LNCAP (cell line): Measurements from ENCODE around the gene AKT2.

ENCODE experiments used
- TF ChIP-seq, protein P1 (sequence below): fragments of 450-650 bp; IDR thresholded peaks from 2 replicates; pipeline ENCODE4 v1.5.1; 2017; ENCODE audit warnings: mild to moderate bottlenecking

The AKT2 gene

DNA sequence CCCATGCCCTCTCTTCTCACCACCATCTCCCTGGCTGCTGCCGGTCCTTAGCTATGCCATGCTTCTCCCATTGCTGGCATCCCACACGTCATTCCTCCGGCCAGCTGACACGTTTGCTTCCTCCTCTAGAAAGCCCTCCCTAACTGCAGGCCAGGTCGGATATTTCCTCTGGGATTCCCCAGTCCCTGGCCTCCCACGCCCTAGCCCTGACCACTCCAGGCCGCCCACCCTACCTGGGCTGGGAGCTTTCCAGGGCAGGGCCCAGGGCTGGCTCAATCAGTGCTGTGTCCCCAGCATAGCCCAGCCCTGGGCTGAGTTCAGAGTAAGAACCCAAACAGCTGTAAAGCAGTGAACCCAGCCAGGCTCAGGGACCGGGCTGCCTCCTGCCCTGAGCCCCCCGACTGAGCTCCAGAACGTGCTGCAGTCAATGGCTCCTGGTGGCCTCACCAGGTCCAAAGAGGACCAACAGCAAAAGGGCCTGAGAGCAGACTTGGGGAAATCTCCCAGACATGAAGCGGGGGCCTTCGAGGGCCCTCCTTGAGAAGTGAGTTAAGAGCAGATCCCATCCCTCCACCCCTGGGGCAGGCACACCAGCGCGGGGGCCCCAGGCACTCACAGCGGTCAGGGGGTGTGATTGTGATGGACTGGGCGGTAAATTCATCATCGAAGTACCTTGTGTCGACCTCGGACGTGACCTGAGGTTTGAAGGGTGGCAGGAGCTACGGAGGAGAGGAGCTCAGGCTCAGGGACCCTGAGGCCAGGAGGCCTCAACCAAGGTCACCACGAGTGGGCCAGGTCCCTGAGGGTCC is 50.5 kb downstream of the AKT2 start:
- TF ChIP-seq, protein P1, sequence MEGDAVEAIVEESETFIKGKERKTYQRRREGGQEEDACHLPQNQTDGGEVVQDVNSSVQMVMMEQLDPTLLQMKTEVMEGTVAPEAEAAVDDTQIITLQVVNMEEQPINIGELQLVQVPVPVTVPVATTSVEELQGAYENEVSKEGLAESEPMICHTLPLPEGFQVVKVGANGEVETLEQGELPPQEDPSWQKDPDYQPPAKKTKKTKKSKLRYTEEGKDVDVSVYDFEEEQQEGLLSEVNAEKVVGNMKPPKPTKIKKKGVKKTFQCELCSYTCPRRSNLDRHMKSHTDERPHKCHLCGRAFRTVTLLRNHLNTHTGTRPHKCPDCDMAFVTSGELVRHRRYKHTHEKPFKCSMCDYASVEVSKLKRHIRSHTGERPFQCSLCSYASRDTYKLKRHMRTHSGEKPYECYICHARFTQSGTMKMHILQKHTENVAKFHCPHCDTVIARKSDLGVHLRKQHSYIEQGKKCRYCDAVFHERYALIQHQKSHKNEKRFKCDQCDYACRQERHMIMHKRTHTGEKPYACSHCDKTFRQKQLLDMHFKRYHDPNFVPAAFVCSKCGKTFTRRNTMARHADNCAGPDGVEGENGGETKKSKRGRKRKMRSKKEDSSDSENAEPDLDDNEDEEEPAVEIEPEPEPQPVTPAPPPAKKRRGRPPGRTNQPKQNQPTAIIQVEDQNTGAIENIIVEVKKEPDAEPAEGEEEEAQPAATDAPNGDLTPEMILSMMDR = no peak

DNA sequence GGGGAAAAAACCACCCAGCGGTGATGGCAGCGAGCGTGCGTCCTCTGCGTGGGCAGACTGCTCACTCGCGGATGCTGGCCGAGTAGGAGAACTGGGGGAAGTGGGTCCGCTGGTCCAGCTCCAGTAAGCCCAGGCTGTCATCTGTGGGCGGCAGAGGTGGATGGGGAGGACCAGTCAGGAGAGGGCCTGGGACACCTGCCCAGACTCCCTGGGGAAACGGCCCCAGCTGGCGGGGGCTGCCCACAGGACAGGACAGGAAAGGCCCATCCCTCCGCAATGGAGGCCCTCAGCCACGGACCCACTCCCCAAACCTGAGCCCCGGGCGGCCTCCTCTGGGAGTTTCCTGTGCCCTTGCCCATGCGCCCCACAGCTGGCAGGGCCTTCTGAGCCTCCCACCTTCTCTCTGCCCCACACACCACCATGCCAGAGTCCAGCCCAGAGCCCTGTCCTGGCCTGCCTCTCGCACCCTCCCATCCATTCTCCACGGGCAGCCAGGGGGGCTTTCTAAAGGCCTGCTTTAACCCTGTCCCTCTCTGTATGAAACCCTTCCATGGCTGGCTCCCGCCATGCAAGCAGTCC is 51.2 kb downstream of the AKT2 start:
- TF ChIP-seq, protein P1 = no peak

DNA sequence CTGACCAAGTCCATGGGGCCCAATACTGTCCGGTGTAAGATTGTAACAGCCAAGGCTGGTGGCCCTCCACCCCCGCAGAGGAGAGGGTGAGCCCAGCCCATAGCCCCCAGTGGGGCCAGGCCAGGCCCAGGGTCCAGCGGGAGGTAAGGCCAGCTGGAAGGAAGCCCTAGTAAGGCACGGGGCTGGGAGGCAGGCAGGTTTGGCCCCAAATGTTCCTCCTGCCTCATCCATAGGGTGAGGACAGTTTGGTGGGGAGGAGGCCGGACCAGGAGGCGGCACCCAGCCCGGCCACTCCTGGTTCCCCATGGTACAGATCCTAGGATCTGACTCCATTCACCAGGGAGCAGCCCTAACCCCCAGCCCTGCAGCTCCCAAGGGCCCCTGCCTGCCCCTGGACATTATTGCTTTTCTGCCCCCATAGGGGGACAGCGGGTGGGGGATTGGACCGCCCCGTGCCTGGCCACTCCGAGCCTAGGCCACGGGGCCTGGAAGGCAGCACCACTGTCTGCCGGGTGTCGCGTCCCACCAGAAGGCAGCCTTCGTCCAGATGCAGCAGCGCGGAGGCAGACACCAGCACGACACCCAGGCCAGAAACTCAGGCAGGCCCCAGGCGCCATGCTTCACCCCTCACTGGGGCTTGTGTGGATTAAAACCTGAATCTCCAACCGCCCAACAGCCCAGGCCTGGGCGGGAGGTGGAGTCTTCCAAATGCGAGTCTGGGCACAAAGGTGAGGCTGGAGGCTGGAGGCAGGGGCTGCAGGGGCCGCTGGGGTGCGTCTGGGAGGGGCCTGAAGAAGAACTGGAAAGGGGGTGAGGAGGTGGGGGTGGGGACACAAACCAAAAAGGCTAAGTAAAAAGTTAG is 52.0 kb downstream of the AKT2 start:
- TF ChIP-seq, protein P1 = no peak

DNA sequence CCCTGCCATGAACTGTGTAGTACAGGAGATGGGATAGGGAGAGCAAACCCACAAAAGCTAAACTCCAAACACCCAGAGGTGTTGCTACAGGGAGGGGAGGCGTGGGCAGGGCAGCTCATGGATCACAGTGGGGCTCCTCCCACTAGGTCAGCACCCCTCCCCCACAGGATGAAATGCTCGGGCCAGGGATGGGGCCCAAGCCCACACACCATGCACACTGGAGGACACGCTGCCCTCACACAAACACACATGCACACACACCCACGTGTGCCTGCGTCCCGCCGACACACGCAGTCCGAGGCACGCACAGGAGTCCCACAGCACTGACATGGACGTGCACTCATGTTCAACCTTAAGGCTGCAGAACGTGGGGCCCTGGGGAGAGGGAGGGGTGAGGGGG is 52.7 kb downstream of the AKT2 start:
- TF ChIP-seq, protein P1 = no peak

DNA sequence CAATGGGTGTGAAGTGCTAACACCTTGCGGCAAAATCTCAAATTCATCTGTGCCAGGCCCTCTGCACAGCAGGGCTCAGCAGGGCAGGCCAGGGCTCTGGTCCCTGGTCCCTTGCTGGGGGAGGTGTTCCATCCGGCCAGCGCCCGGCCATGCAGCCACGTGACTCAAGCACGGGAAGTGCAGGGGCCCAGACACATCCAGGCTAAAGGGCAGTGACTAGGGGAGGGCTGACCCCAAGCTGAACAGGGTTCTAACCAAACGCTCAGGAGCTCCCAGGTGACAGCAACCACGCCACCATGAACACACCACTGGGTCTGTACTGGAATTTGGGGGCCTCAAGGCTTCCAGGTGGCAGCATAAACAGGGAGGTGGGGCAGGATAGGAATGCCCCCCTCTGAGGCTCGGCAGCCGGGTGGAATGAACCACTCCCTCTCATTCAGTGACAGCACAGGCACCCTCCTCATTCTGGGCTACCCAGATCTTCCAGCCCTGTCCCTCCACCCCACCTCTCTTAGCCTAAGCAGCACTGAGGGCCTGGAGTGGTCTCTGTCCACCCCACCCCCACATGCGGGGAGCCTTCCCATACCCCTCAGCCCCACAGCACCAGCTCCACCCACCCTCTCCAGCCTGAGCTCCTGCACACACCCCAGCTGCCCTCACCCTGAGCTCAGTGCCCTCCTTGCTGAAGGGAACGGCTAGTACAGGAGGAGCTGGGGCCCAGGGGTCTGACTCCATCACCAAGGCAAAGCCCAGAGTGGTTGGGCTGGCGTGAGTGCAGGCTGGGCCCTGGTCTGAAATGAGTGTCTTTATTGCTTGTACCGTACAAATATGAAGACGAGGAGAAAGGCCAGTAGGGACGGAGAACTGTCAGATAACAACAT is 53.4 kb downstream of the AKT2 start:
- TF ChIP-seq, protein P1 = no peak

DNA sequence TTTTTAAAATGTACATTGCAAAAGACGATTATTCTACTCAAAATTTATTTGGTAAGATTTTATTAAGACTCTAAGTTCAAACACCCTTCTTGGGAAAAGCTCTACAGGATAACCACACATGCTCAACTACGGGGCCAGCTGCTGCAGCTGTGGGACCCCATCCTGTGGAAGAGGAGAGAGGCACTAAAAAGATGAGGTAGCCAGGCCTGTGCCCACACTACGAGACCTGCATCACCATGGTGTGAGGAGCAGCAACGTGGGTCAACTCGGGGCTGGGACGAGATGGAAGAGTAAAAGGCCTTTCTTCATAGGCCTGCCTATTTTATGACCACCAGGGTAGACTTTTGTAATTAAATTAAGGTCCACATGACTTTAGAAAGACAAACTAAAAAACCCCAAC is 54.1 kb downstream of the AKT2 start:
- TF ChIP-seq, protein P1 = no peak

DNA sequence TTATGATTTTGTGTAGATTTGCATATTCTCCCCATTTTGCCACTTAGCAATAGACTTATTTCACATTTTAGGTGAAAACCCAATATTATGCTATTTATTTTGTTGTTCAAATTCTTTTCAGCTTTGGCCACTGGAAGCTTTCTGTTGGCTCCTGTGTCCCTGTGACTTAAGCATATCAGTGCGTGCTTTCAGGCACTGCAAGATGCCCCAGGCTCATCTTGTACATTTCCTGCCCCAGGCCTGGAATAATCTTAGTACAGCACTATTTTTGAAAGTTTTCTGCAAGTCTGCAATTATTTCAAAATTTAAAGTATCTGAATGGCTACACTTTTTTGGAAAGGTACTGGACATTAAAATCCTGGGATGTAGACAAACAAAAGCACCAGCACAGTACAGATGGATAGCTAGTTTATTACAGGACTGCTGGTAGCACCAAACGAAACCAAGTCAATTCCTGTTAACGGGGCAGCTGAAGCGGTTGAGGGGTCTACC is 55.2 kb downstream of the AKT2 start:
- TF ChIP-seq, protein P1 = no peak
